ENCODE measurements around the gene CDH23. TPM values are rescaled to one million over a fixed set of nuclear protein-coding genes. Genes with fewer than 3 reads are reported as not detected.

CDH23 gene
- total RNA-seq, 4 donors from 2014 or later: 13.8 to 20.1 (median 17.3) TPM

DNA sequence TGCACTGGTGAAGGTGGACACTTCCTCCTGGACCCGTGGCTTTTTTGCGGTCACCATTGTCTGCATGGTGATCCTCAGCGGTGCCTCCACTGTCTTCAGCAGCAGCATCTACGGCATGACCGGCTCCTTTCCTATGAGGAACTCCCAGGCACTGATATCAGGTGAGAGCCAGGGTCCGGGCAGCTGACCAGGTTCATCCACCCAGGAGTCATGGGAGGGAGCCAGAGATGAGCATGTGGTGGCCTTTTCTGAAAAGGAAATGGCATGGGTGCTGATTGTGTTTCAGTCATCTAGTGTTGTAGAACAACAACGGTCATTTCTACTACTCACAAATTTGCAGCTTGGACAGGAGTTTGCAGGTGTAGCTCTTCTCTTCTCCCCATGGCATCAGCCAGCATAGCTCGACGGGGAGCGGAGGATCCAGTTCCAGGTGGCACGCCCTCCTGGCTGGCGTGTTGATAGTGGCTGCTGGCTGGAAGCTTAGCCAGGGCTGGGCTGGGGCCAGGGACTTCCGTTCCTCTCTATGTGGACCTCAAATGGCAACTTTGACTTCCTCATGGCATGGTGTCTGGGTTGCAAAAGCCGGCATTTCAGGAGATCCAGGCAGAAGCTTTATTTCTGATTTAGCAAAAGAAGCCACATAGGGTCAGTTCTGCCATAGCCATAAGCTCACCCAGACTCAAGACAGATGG, 44.9 kb upstream of the CDH23 start:
- H3K4me1 ChIP-seq: no peaks in the 10 kb centered on the region
- peak in 1 of 2 donors; percentile 15 for DNase-seq (ENCODE audit: low spot score in 2 of 2)
- WGBS, 2 donors: 83 to 89% methylated on average over 11 to 14 of the region's 14 CpGs
- no peak for TF ChIP-seq EP300 (IDR thresholded peaks at IDR 0.05)
- TF ChIP-seq, protein P1, sequence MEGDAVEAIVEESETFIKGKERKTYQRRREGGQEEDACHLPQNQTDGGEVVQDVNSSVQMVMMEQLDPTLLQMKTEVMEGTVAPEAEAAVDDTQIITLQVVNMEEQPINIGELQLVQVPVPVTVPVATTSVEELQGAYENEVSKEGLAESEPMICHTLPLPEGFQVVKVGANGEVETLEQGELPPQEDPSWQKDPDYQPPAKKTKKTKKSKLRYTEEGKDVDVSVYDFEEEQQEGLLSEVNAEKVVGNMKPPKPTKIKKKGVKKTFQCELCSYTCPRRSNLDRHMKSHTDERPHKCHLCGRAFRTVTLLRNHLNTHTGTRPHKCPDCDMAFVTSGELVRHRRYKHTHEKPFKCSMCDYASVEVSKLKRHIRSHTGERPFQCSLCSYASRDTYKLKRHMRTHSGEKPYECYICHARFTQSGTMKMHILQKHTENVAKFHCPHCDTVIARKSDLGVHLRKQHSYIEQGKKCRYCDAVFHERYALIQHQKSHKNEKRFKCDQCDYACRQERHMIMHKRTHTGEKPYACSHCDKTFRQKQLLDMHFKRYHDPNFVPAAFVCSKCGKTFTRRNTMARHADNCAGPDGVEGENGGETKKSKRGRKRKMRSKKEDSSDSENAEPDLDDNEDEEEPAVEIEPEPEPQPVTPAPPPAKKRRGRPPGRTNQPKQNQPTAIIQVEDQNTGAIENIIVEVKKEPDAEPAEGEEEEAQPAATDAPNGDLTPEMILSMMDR (IDR thresholded peaks at IDR 0.05): no peak
- TF ChIP-seq POLR2A (IDR thresholded peaks at IDR 0.05): no peak
- no peaks in the 10 kb centered on the region for H3K9me3 ChIP-seq
- H3K27me3 ChIP-seq: no peaks in the 10 kb centered on the region
- H3K4me3 ChIP-seq: no peak overlapping the region
- H3K27ac ChIP-seq: no peak overlapping the region
- H3K36me3 ChIP-seq: peaks cover 2 to 65% (median 5%) of the 10 kb centered on the region in 3 donors

DNA sequence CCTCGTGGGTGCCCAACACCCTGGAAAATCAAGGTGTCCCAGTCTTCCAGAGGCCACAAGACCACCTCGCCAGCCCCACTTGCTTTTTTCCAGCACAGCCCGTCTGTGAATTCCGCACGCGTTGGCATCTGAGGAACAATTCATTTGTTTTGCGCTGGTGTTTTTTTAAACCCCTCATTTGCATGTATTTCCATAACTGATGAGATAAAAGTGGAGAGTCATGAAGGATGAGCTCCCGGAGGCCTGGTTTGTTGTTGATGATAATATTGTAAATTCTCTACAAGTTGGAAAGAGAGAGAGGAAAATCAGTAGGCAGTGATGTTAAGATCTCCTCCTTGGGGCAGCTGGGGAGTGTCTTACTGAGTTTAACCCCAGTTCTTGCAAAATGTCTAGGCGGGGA, 43.1 kb upstream of the CDH23 start:
- H3K36me3 ChIP-seq: peaks cover 4 to 77% (median 5%) of the 10 kb centered on the region in 3 donors
- TF ChIP-seq EP300 (IDR thresholded peaks at IDR 0.05) (no peak), POLR2A (IDR thresholded peaks at IDR 0.05) (no peak)
- TF ChIP-seq, protein P1 (IDR thresholded peaks at IDR 0.05): no peak
- 70 to 72% methylated on average over 9 of the region's 9 CpGs for WGBS, 2 donors

GRCh38 chr10:71354776-71355175, 41.9 kb upstream of the CDH23 start:
- H3K27me3 ChIP-seq: no peaks in the 10 kb centered on the region
- TF ChIP-seq EP300 (IDR thresholded peaks at IDR 0.05) (no peak), POLR2A (IDR thresholded peaks at IDR 0.05) (no peak)
- TF ChIP-seq, protein P1 (IDR thresholded peaks at IDR 0.05): no peak
- H3K9me3 ChIP-seq: no peaks in the 10 kb centered on the region
- peaks cover 4 to 85% (median 5%) of the 10 kb centered on the region in 3 donors for H3K36me3 ChIP-seq
- no peaks in the 10 kb centered on the region for H3K4me1 ChIP-seq
- no peak for DNase-seq (ENCODE audit: low spot score in 2 of 2)
- H3K27ac ChIP-seq: no peak overlapping the region
- WGBS, 2 donors: 90% methylated on average over 7 of the region's 7 CpGs
- no peak overlapping the region for H3K4me3 ChIP-seq

More for the DNA sequence above, 43.1 kb upstream of the CDH23 start:
- no peaks in the 10 kb centered on the region for H3K4me1 ChIP-seq
- no peaks in the 10 kb centered on the region for H3K9me3 ChIP-seq
- no peak overlapping the region for H3K27ac ChIP-seq
- no peak for DNase-seq (ENCODE audit: low spot score in 2 of 2)
- no peaks in the 10 kb centered on the region for H3K27me3 ChIP-seq
- no peak overlapping the region for H3K4me3 ChIP-seq

GRCh38 chr10:71355886-71356285, 40.8 kb upstream of the CDH23 start:
- H3K9me3 ChIP-seq: no peaks in the 10 kb centered on the region
- peaks cover 4 to 87% (median 5%) of the 10 kb centered on the region in 3 donors for H3K36me3 ChIP-seq
- no peaks in the 10 kb centered on the region for H3K27me3 ChIP-seq
- DNase-seq (ENCODE audit: low spot score in 2 of 2): no peak
- no peak overlapping the region for H3K4me3 ChIP-seq
- TF ChIP-seq, protein P1 (IDR thresholded peaks at IDR 0.05): no peak
- TF ChIP-seq POLR2A (IDR thresholded peaks at IDR 0.05) (no peak), EP300 (IDR thresholded peaks at IDR 0.05) (no peak)
- WGBS, 2 donors: 85 to 86% methylated on average over 12 of the region's 12 CpGs
- H3K4me1 ChIP-seq: no peaks in the 10 kb centered on the region
- no peak overlapping the region for H3K27ac ChIP-seq

- H3K36me3 ChIP-seq: peaks cover 4 to 88% (median 5%) of the 10 kb centered on the region in 3 donors
- 52 to 60% methylated on average over 7 of the region's 7 CpGs for WGBS, 2 donors
- H3K9me3 ChIP-seq: no peaks in the 10 kb centered on the region
- DNase-seq (ENCODE audit: low spot score in 2 of 2): no peak
- peak overlapping the region in 1 of 4 donors; percentile 17 for H3K27ac ChIP-seq
- H3K27me3 ChIP-seq: no peaks in the 10 kb centered on the region
- H3K4me1 ChIP-seq: no peaks in the 10 kb centered on the region
- H3K4me3 ChIP-seq: no peak overlapping the region
- TF ChIP-seq, protein P1 (IDR thresholded peaks at IDR 0.05): no peak
- TF ChIP-seq POLR2A (IDR thresholded peaks at IDR 0.05) (no peak), EP300 (IDR thresholded peaks at IDR 0.05) (no peak)
Measured at GRCh38 chr10:71357792-71358265, 38.9 kb upstream of the CDH23 start.
